IPS-18c (cell line): Measurements from ENCODE around the gene ELMO1.

Experiments
- H3K4me3 ChIP-seq: 2 replicates; pipeline ENCODE4 v1.7.0; 2013; ENCODE audit warnings: low read depth, mild to moderate bottlenecking, low read length, moderate library complexity; ENCODE audit not compliant: insufficient read depth
- H3K9me3 ChIP-seq: one replicate; pipeline ENCODE4 v1.6.1; 2013; ENCODE audit warnings: mild to moderate bottlenecking, low read length, moderate library complexity; ENCODE audit not compliant: control insufficient read depth, insufficient read depth

ELMO1 gene

DNA sequence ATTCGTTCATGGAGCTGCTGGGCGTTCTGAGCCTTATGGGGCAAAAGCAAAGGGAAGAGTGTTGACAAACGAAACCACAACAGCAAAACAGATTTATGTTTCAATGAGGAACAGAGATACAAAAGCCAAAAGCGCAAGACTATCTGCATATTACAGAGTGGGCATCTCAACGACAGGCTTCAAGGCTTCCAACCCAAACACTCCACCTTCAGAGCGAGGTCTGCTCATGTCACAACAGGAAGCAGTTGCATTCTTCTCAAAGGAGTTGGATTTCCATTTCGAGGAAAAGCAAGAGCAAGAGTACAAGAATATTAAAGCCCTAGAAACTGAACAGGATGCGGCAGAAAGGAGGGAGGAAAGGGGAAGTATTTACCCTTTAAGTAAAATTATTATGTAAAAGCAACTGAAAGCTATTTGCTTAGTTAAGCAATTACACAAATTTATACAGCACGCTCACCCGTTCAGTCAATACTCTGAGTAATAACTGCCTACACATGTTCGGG lies 189.3 kb downstream of the ELMO1 start:
- H3K4me3 ChIP-seq, result no peak overlapping the region

DNA sequence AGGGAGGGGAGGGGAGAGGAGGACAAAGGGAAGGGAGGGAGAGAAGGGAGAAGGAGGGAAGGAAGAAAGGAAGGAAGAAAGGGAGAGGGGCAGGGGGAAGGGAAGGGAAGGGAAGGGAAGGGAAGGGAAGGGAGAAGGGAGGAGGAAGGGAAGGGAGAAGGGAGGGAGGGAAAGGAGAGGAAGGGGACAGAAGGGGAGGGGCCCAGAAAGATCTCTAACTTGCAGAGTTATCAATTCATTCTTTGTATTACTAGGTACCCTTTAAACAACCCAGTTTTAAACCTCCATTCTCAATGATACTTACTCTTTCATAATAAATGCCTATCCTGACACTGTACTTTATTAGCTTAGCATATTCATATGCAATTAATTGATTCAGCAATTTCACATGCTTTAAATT lies 192.0 kb downstream of the ELMO1 start:
- no peak overlapping the region for H3K4me3 ChIP-seq
- H3K9me3 ChIP-seq, result no peaks in the 10 kb centered on the region

More for the DNA sequence above, 189.3 kb downstream of the ELMO1 start:
- H3K9me3 ChIP-seq, result no peaks in the 10 kb centered on the region

DNA sequence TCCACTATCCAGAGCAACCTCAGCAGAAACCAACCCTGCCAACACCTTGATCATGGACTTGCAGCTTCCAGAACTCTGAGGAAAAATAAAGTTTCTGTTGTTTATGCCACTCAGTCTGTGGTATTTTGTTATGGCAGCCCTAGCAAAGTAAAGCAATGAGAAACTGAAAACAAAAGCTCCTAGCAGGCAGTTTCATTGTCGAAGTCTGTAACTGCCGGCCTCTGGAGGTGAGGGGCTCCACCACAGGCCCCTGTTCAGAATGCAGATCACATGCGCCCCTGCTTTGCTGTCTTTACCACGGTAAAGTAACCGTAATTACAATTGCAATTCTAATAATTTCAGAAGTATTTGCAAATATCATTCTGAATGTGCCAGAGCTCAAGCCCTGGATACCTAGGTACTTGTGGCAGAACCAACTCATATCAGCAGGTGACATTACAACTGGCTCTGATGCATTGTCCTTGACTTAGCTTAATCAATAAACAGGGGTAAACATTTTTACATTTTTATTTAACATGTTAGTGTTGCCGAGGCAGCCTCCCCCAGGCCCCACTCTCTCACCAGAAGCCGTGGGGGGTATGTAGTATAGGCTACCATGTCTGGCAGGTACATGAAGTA lies 193.2 kb downstream of the ELMO1 start:
- no peak overlapping the region for H3K4me3 ChIP-seq

DNA sequence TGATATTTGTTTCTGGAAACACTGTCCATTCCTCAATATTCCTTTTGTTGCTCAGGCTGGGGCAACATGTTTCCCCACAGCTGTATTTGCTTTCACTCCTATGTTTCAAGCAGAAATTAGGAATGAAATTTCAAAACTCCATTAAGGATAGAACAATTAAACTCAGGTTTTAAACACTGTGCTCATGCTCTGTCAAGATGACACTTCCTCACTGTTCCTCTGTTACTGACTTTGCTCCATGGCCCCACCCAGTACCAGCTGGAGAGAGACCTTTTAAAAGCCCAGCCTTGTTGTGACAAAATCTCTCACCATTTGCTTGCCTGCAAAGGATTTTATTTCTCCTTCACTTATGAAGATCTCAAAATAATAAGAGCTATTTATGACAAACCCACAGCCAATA lies 197.4 kb downstream of the ELMO1 start:
- no peaks in the 10 kb centered on the region for H3K9me3 ChIP-seq
- H3K4me3 ChIP-seq, result no peak overlapping the region

More for the DNA sequence above, 193.2 kb downstream of the ELMO1 start:
- H3K9me3 ChIP-seq, result no peaks in the 10 kb centered on the region

DNA sequence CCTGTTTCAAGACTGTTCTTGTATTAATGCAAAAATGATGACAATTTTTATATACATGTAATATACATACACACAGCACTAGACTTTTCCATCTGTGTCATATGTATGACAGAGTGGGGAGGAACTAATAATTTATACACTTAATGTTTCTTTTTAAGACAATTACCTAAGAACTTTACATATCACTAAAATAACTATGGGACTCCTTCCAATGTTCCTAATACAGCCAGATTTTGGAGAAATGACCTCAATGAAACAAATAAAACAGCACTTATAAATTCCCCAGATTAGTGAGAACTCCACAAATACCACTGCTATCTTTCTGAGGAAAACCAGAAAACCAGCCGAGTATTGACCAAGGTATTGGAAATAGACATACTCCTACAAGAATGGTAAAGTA lies 199.4 kb downstream of the ELMO1 start:
- Histone ChIP-seq H3K9me3 (no peaks in the 10 kb centered on the region), H3K4me3 (no peak overlapping the region)

DNA sequence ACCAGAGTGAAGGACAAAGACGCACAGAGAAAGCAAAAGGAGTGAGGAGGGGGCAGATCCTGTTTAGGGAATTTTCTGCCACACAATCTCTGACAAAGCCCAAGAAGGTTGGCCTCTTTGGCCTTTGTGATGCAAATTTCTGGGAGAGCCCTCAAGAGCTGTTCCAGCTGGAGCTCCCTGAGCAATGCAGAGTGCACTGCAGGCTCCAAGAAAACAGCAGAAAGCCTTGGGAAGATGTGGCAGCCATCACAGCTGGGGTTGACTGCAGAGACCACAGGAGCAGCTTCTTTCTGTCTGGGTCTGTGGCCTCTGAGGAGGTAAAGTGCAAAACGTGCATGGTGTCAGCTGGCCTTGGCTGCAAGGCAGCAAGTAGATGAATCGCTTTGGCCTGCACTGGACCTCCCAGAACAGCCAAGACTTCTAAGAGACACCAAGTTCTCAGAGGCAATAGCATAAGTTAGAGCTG lies 200.2 kb downstream of the ELMO1 start:
- no peak overlapping the region for H3K4me3 ChIP-seq
- no peaks in the 10 kb centered on the region for H3K9me3 ChIP-seq

DNA sequence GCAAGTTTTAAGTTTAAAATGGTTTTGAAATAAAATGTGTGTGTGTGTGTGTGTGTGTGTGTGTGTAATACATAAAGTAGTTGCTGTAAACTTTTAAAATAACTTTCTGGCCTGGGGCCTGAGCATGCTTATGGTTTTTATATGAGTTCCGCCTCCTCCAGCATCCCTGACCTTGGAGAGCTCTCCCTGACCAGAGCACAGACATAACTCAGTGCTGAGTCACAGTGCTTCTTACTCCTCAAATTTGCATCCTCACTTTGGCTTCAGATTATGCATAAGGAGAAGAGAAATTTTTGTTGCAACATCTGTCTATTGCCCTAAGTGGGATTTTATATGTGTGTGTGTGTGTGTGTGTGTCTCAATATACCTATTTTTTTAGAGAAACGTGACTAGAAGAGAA lies 200.8 kb downstream of the ELMO1 start:
- Histone ChIP-seq H3K9me3 (no peaks in the 10 kb centered on the region), H3K4me3 (no peak overlapping the region)

DNA sequence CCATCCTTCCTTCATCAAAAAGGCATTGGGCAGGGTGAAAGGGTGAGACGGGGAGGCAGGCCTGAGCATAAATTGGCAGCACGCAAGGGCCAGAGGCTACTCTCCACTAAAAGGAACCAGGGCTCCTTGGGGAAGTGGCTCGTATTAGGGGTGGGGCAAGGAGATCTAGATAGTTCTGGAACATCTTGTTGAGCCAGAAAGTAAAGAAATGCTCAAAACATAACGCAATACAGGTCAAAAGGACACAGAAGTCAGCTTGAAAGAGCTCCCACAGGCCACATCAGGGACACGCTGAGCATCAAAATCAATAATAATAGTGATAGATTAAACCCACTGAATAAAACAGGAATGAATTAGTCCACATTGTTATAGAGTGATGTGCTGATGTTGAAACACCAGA lies 203.1 kb downstream of the ELMO1 start:
- Histone ChIP-seq H3K9me3 (no peaks in the 10 kb centered on the region), H3K4me3 (no peak overlapping the region)

DNA sequence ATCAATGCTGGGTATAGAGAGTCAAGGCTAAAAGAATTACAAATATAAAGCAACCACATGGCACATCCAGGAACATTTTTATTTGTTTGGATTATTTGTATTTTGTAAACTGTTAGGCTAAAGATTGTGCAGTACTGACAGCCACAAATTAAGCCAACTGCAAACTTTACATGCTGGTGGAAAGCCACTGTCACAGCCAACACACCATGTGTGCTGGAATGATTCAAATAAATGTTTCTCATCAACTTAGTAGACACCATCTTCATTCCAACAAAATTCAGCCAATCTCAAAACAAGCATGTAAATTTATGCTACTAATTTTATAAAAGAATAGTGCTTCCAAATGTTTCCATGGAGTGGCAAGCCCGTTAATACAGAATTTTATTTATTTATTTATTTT lies 211.8 kb downstream of the ELMO1 start:
- Histone ChIP-seq H3K4me3 (no peak overlapping the region), H3K9me3 (peaks cover 2% of the 10 kb centered on the region)

DNA sequence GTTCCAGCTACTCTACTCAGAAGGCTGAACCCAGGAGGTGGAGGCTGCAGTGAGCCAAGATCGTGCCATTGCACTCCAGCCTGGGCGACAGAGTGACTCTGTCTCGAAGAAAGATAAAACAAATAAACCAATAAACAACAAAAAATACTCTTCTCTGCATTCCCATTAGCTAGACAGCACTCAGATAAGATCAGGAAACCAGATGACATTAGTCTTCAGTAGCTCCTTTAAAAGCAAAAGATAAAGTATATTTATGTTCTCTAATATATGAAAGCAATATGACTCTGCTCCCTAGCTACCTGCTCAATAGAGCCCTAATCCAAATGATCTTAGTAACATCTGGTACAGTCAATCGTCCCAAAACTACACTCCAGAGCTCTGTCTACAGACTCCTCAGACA lies 212.9 kb downstream of the ELMO1 start:
- no peak overlapping the region for H3K4me3 ChIP-seq
- H3K9me3 ChIP-seq, result peaks cover 2% of the 10 kb centered on the region

DNA sequence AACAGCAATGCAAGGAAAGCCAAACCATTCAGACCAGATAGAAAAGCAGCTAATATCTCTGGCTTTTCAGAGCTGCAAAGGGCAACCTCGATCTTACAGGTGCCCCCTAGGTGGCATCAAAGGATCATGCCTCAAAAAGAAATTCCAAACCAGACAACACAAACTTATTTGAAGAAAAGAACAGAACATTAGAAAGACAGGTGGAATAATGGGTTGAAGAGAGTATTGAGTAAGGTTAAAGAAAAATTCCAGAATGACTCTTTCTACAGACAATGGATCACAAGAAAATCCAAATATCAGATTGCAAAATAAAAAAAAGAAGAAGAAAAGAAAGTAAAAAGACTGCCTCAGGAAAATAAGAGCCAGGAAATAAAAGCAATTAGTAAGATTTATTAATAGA lies 213.7 kb downstream of the ELMO1 start:
- peaks cover 2% of the 10 kb centered on the region for H3K9me3 ChIP-seq
- H3K4me3 ChIP-seq, result no peak overlapping the region

DNA sequence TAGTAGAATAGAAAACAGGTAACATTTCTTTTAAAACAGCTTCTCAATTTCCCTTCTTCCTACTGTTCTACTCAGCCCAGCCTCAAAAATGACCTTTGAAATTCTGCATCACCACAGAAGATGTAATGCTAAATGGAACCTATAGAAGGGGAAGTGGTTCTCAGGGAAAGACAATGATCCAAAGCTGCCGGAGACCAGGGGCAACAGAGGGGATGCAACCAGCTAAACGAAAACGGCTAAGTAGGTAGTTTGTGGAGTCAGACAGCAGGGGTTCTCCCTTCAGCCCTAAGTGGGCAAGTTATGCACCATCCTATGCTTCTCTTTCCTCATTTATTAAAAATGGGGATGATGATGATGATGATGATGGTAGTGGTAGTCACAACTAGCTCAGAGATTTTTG lies 214.3 kb downstream of the ELMO1 start:
- Histone ChIP-seq H3K9me3 (peaks cover 2% of the 10 kb centered on the region), H3K4me3 (no peak overlapping the region)

DNA sequence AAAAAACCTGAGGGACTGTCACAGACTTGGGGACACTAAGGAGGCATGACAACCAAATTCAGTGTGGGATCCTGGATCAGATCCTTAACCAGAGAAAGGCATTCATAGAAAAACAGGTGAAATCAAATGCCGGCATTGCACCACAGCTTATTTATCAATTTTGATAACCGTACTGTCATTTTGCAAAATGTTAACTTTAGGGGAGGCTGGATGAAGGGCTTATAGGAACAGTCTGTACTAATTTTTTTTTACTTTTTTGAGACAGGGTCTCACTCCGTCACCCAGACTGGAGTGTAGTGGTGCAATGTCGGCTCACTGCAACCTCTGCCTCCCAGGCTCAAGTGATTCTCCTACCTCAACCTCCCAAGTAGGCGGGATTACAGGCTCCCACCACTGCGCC lies 217.1 kb downstream of the ELMO1 start:
- Histone ChIP-seq H3K9me3 (no peaks in the 10 kb centered on the region), H3K4me3 (no peak overlapping the region)

DNA sequence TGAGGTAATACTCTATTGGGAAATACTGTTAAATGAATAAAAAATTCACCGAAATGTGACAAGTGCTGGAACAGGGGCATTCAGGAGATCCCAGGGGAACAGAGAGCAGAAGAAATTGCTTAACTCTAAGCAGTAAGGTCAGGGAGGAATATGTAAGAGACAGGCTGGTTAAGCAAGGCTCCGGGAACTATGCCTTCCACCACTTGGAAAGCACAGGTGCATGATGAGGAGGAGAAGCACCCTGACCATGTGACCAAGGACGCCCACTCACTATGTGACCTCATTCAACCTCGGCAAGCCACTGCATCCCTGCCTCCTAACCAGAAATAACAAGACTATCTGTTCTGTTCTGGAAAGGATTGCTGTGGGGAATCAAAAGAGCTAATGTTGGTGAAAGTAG lies 218.4 kb downstream of the ELMO1 start:
- Histone ChIP-seq H3K4me3 (no peak overlapping the region), H3K9me3 (no peaks in the 10 kb centered on the region)

DNA sequence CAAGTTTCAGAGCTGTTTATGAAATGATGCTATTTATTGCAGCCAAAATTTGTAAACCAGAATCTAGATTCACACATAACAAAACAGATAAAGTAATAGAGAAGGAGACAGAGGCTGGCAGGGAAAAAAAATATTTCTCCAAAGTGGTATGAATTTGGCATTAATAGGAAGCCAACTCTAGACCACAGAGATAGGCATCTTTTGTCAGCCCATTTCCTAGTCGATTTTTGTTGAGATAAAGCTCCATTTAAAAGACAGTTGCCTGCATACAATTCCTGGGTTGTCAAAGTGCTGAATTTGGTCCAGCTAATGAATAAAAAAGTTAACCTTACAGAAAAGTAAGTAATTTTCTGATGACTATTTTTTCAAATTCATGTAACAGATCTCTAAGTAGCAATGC lies 219.3 kb downstream of the ELMO1 start:
- no peaks in the 10 kb centered on the region for H3K9me3 ChIP-seq
- H3K4me3 ChIP-seq, result no peak overlapping the region

DNA sequence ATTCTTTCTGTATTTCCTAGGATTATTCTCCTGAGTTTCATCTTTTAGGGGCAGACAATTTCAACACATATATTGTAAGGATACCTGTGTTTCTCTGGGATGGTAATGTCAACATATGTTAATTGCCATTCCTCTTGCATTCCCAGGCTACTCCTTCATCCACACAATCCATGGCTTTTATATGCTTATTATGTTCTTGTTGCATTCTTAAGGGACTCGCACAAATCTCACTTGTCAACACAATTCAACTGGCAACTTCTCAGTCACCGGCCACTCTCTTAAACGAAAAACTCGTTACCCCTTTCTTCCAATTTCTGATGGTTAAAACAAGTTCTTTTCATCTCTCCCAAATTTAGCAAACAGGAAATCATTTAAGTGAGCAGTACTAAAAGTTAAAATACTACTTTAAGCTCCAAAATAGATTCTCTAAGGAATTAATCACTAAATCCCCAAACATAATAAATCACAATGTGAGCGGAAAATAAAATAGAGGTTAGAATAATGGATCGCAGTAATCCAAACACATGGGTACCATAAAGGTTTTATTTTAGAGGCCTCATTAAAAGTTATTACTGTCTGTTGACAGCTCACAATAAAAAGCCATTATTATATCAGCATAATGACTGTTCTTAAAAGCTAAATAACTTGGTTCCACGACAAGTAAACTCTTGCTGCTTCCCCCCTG lies 223.2 kb downstream of the ELMO1 start:
- no peak overlapping the region for H3K4me3 ChIP-seq
- H3K9me3 ChIP-seq, result no peaks in the 10 kb centered on the region

DNA sequence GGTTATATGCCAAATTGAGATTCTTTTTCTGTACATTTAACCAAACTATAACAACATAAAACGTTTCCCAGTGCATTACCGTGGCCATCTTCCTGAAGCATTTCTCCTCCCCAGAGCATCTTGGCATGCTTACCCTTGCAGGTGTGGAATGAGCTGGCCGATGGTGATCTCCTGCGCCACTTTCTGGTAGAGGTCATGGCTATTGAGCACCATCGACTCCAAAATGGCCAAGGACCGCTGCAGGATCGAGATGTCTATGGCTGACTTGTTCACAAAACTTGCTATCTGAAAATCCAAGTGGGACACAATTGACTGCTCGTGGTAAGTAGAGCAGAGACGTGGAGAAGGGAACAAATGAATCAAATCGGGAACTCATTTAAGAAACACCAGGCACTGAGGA lies 223.9 kb downstream of the ELMO1 start:
- Histone ChIP-seq H3K4me3 (no peak overlapping the region), H3K9me3 (no peaks in the 10 kb centered on the region)

DNA sequence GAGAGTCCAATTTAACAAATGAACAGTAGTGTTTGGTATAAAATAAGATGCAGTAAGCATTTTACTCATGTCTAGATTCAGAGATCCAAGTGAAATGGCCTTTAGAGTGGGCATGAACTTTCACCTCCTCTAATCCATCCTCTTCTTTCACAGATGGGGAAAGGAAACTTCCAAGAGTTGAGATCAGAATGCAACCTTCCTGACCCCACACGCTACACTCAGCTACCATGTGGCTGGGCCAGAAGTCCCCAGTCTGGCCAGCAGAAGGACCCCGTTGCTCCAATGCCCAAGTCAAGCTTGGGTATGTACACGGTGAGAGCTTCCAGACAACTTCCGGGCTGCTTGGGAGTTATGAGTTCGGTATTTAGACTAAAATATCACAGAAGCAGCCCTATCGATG lies 228.0 kb downstream of the ELMO1 start:
- Histone ChIP-seq H3K4me3 (no peak overlapping the region), H3K9me3 (no peaks in the 10 kb centered on the region)

DNA sequence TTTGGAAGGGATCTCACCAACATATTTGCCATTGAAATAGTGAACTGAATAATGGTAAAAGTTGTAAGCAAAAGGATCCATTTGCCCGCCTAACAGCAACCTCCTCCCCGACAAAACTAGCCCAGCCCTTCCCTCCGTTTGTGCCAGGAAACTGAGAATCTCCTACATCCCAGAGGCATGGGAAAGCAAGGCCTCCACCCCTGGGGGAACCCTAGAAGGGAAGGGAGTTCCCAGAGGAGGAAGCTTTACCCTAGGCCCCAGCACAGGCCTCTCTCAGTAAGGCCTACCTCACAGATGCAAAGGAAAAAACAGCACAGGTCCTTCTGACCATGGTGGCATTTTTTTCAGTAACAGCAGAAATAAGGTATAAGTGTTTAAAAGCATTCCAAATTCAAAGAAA lies 229.7 kb downstream of the ELMO1 start:
- Histone ChIP-seq H3K9me3 (no peaks in the 10 kb centered on the region), H3K4me3 (no peak overlapping the region)
